SK-N-SH treated with all-trans-retinoic acid at 6 μM for 48 hours (cell line): ENCODE data around the gene CYB5RL.
A peak's percentile ranks its signal among the peaks of the same experiment; 100 is the strongest.

Experiments
- ATAC-seq: fragments of 200-7000 bp; cut with Tn5 transposase; 3 replicates; pipeline ENCODE4 v1.9.1; 2020; ENCODE audit warnings: mild to moderate bottlenecking, moderate library complexity
- ARNTL ChIP-seq: fragments of 450-650 bp; formaldehyde crosslinking; IDR thresholded peaks from 2 replicates; pipeline ENCODE4 v1.5.0; 2020; ENCODE audit warnings: low read depth, mild to moderate bottlenecking, moderate library complexity, borderline replicate concordance
- BACH2 ChIP-seq: fragments of 250-450 bp; sonication (Bioruptor Pico); IDR thresholded peaks from 2 replicates; pipeline ENCODE4 v1.9.0; 2021; ENCODE audit warnings: mild to moderate bottlenecking, borderline replicate concordance
- CREB5 ChIP-seq: fragments of 250-450 bp; sonication (Bioruptor Pico); IDR thresholded peaks from 2 replicates; pipeline ENCODE4 v1.5.1; 2020; ENCODE audit warnings: low read depth, mild to moderate bottlenecking, moderate library complexity
- CSDC2 ChIP-seq: fragments of 250-450 bp; sonication (Bioruptor Pico); IDR thresholded peaks from 2 replicates; pipeline ENCODE4 v1.5.0; 2020; ENCODE audit warnings: mild to moderate bottlenecking, moderate library complexity
- CSRNP3 ChIP-seq: fragments of 250-450 bp; sonication (Bioruptor Pico); IDR thresholded peaks from 2 replicates; pipeline ENCODE4 v1.5.1; 2021; ENCODE audit warnings: mild to moderate bottlenecking, moderate library complexity
- ESRRG ChIP-seq: fragments of 250-450 bp; sonication (Bioruptor Pico); IDR thresholded peaks from 2 replicates; pipeline ENCODE4 v1.6.1; 2021; ENCODE audit warnings: mild to moderate bottlenecking
- GLIS3 ChIP-seq: fragments of 250-450 bp; sonication (Bioruptor Pico); IDR thresholded peaks from 2 replicates; pipeline ENCODE4 v1.5.0; 2020; ENCODE audit warnings: mild to moderate bottlenecking, moderate library complexity
- OSR1 ChIP-seq: fragments of 250-450 bp; sonication (Bioruptor Pico); IDR thresholded peaks from 2 replicates; pipeline ENCODE4 v1.8.0; 2022; ENCODE audit warnings: moderate library complexity, mild to moderate bottlenecking, inconsistent platforms
- PATZ1 ChIP-seq: fragments of 250-450 bp; sonication (Bioruptor Pico); IDR thresholded peaks from 2 replicates; pipeline ENCODE4 v1.8.0; 2020; ENCODE audit warnings: mild to moderate bottlenecking, moderate library complexity, borderline replicate concordance
- PPARA ChIP-seq: fragments of 250-450 bp; sonication (Bioruptor Pico); IDR thresholded peaks from 2 replicates; pipeline ENCODE4 v1.5.0; 2020; ENCODE audit warnings: mild to moderate bottlenecking, borderline replicate concordance
- RARB ChIP-seq: fragments of 250-450 bp; sonication (Bioruptor Pico); IDR thresholded peaks from 2 replicates; pipeline ENCODE4 v1.8.0; 2021; ENCODE audit warnings: mild to moderate bottlenecking, moderate library complexity
- SNAI2 ChIP-seq: fragments of 250-450 bp; sonication (Bioruptor Pico); IDR thresholded peaks from 2 replicates; pipeline ENCODE4 v1.5.0; 2020; ENCODE audit warnings: mild to moderate bottlenecking, moderate library complexity
- TCF4 ChIP-seq: fragments of 250-450 bp; sonication (Bioruptor Pico); IDR thresholded peaks from 2 replicates; pipeline ENCODE4 v1.8.0; 2021; ENCODE audit warnings: mild to moderate bottlenecking, moderate library complexity, borderline replicate concordance
- TOX ChIP-seq: fragments of 250-450 bp; sonication (Bioruptor Pico); IDR thresholded peaks from 2 replicates; pipeline ENCODE4 v1.8.0; 2021; ENCODE audit warnings: mild to moderate bottlenecking, moderate library complexity, borderline replicate concordance
- ZC3H10 ChIP-seq: fragments of 250-450 bp; sonication (Bioruptor Pico); IDR thresholded peaks from 2 replicates; pipeline ENCODE4 v1.5.1; 2021; ENCODE audit warnings: mild to moderate bottlenecking, moderate library complexity
- ZFP3 ChIP-seq: fragments of 250-450 bp; sonication (Bioruptor Pico); IDR thresholded peaks from 2 replicates; pipeline ENCODE4 v1.5.0; 2020; ENCODE audit warnings: mild to moderate bottlenecking, moderate library complexity
- ZFP30 ChIP-seq: fragments of 450-650 bp; formaldehyde crosslinking; IDR thresholded peaks from 2 replicates; pipeline ENCODE4 v1.5.0; 2022; ENCODE audit warnings: mild to moderate bottlenecking, moderate library complexity
- ZNF565 ChIP-seq: fragments of 450-650 bp; formaldehyde crosslinking; conservative IDR thresholded peaks from 2 replicates; pipeline ENCODE4 v1.5.0; 2020; ENCODE audit warnings: low read depth, mild to moderate bottlenecking, moderate library complexity
- ZNF70 ChIP-seq: fragments of 450-650 bp; formaldehyde crosslinking; IDR thresholded peaks from 2 replicates; pipeline ENCODE4 v1.5.0; 2020; ENCODE audit warnings: mild to moderate bottlenecking, moderate library complexity
- ZNF8 ChIP-seq: fragments of 450-650 bp; formaldehyde crosslinking; IDR thresholded peaks from 2 replicates; pipeline ENCODE4 v1.5.0; 2020; ENCODE audit warnings: mild to moderate bottlenecking, moderate library complexity
- TF ChIP-seq, protein P1 (sequence below): fragments of 250-450 bp; sonication (Bioruptor Pico); IDR thresholded peaks from 2 replicates; pipeline ENCODE4 v1.5.0; 2020; ENCODE audit warnings: mild to moderate bottlenecking, moderate library complexity

The CYB5RL gene

DNA sequence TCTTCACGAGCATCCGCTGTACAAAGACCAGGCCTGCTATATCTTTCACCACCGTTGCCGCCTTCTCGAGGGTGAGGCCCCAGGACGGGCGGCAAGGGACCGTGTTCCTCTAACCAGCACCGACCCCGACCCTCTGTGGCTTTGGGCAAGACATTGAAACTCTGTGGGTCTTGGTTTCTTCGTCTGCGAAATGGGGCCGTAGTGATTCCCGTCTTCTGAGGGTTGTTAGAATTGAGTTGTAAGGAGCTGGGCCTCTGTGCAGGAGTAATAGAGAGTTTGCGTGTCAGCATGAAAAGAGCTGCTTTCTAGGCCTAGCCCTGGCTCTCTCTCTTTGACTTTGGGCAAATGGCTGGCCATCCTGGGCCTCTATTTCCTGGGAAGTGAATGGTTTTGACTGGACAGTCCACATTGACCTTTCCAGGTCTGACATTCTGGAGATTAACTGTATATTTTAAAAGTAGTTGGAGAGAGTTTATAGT lies 728 bp upstream of the CYB5RL start:
- peak; percentile 33 for ATAC-seq
- TF ChIP-seq GLIS3 (CRISPR knock-in tag) = no peak
- TF ChIP-seq ZFP30 (CRISPR knock-in tag) = no peak
- TF ChIP-seq BACH2 = no peak
- TF ChIP-seq, protein P1, sequence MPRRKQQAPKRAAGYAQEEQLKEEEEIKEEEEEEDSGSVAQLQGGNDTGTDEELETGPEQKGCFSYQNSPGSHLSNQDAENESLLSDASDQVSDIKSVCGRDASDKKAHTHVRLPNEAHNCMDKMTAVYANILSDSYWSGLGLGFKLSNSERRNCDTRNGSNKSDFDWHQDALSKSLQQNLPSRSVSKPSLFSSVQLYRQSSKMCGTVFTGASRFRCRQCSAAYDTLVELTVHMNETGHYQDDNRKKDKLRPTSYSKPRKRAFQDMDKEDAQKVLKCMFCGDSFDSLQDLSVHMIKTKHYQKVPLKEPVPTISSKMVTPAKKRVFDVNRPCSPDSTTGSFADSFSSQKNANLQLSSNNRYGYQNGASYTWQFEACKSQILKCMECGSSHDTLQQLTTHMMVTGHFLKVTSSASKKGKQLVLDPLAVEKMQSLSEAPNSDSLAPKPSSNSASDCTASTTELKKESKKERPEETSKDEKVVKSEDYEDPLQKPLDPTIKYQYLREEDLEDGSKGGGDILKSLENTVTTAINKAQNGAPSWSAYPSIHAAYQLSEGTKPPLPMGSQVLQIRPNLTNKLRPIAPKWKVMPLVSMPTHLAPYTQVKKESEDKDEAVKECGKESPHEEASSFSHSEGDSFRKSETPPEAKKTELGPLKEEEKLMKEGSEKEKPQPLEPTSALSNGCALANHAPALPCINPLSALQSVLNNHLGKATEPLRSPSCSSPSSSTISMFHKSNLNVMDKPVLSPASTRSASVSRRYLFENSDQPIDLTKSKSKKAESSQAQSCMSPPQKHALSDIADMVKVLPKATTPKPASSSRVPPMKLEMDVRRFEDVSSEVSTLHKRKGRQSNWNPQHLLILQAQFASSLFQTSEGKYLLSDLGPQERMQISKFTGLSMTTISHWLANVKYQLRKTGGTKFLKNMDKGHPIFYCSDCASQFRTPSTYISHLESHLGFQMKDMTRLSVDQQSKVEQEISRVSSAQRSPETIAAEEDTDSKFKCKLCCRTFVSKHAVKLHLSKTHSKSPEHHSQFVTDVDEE (CRISPR knock-in tag) = no peak
- TF ChIP-seq SNAI2 (CRISPR knock-in tag) = no peak
- no peak for TF ChIP-seq OSR1 (CRISPR knock-in tag)
- no peak for TF ChIP-seq RARB (CRISPR knock-in tag)
- no peak for TF ChIP-seq CSDC2 (CRISPR knock-in tag)
- no peak for TF ChIP-seq ARNTL (CRISPR knock-in tag)
- no peak for TF ChIP-seq PATZ1 (CRISPR knock-in tag)
- TF ChIP-seq ZFP3 (CRISPR knock-in tag) = no peak
- TF ChIP-seq ESRRG (CRISPR knock-in tag) = no peak

DNA sequence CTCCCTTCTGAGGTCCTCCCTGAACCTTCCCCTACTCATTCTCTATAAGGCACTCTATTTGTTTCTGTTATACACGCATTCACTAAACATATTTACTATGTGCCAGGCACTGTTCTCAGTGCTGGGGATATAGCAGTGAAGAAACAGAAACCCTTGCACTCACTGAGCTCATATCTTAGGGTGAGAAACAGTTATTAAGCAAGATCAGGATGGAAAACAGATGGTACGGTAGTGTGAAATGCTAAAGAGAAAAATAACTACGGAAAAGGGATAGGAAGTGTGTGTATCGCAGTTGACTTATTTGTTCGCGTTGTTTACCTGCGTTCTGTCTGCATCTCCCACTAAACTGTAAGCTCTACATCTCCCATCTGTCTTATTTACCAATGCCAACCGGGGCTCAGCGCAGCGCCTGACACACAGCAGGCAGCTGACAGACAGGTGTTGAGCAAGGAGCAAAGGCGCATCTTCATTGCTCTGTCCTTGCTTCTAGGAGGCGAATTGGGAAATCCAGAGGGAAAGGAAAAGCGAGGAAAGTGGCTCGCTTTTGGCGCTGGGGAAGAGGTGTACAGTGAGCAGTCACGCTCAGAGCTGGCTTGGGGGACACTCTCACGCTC lies 572 bp downstream of the CYB5RL start:
- peak; percentile 7; the same call in 2 of the 3 replicates for ATAC-seq
- no peak for TF ChIP-seq ZNF565 (CRISPR knock-in tag)
- TF ChIP-seq RARB (CRISPR knock-in tag) = no peak
- no peak for TF ChIP-seq BACH2
- no peak for TF ChIP-seq SNAI2 (CRISPR knock-in tag)
- no peak for TF ChIP-seq CREB5 (CRISPR knock-in tag)

DNA sequence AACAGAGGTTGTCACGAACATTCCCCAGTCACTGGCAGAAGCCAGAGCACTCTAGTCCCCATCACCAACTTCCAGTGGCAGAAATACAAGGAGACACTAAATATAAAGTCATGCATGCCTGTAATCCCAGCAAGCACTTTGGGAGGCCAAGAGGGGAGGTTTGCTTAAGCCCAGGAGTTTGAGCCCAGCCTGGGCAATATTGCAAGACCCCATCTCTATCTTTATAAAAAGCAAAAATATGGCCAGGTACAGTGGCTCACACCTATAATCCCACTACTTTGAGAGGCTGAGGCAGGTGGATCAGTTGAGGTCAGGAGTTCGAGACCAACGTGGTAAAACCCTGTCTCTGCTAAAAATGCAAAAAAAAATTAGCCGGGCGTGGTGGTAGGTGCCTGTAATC lies 6.4 kb downstream of the CYB5RL start:
- TF ChIP-seq TOX (CRISPR knock-in tag) (no peak), PATZ1 (CRISPR knock-in tag) (no peak), ZNF565 (CRISPR knock-in tag) (no peak), CSRNP3 (CRISPR knock-in tag) (no peak), TCF4 (CRISPR knock-in tag) (no peak), ARNTL (CRISPR knock-in tag) (no peak), ZC3H10 (CRISPR knock-in tag) (no peak), ZNF8 (CRISPR knock-in tag) (no peak), PPARA (CRISPR knock-in tag) (no peak), ESRRG (CRISPR knock-in tag) (no peak), SNAI2 (CRISPR knock-in tag) (no peak), CREB5 (CRISPR knock-in tag) (no peak), ZNF70 (CRISPR knock-in tag) (no peak), BACH2 (no peak), ZFP3 (CRISPR knock-in tag) (no peak)
- ATAC-seq = no peak
